Mucosa of stomach (tissue), 1 donor: ENCODE measurements around the gene PKNOX2.

Experiments
- H3K27me3 ChIP-seq: one replicate; pipeline ENCODE4 v1.7.0; 2013; ENCODE audit warnings: mild to moderate bottlenecking, low read length; ENCODE audit not compliant: control insufficient read depth, insufficient read depth
- H3K36me3 ChIP-seq: one replicate; pipeline ENCODE4 v1.7.0; 2013; ENCODE audit warnings: low read length; ENCODE audit not compliant: control insufficient read depth, insufficient read depth
- H3K4me1 ChIP-seq: one replicate; pipeline ENCODE4 v1.7.0; 2013; ENCODE audit warnings: mild to moderate bottlenecking, low read length; ENCODE audit not compliant: control insufficient read depth, insufficient read depth
- H3K4me3 ChIP-seq: one replicate; pipeline ENCODE4 v1.7.0; 2013; ENCODE audit warnings: low read length
- H3K9ac ChIP-seq: one replicate; pipeline ENCODE4 v1.7.0; 2013; ENCODE audit warnings: mild to moderate bottlenecking, low read length, moderate library complexity
- H3K9me3 ChIP-seq: one replicate; pipeline ENCODE4 v1.7.0; 2013; ENCODE audit warnings: mild to moderate bottlenecking, low read length, moderate library complexity; ENCODE audit not compliant: control insufficient read depth
- donor health status: Pancreatic carcinoma.

Gene PKNOX2

GRCh38 chr11:125156346-125157117 lies 8.0 kb upstream of the PKNOX2 start:
- Histone ChIP-seq H3K9me3 (no peaks in the 10 kb centered on the region), H3K9ac (no peak overlapping the region), H3K27me3 (peaks cover 2% of the 10 kb centered on the region), H3K4me1 (no peaks in the 10 kb centered on the region), H3K4me3 (no peak overlapping the region), H3K36me3 (no peaks in the 10 kb centered on the region)

GRCh38 chr11:125157118-125157733 lies 7.3 kb upstream of the PKNOX2 start:
- Histone ChIP-seq H3K4me3 (no peak overlapping the region), H3K9ac (no peak overlapping the region), H3K36me3 (no peaks in the 10 kb centered on the region), H3K9me3 (no peaks in the 10 kb centered on the region), H3K27me3 (peaks cover 2% of the 10 kb centered on the region), H3K4me1 (no peaks in the 10 kb centered on the region)

GRCh38 chr11:125157953-125158680 lies 6.4 kb upstream of the PKNOX2 start:
- peaks cover 4% of the 10 kb centered on the region for H3K27me3 ChIP-seq
- no peak overlapping the region for H3K9ac ChIP-seq
- H3K4me1 ChIP-seq, result no peaks in the 10 kb centered on the region
- H3K4me3 ChIP-seq, result no peak overlapping the region
- no peaks in the 10 kb centered on the region for H3K9me3 ChIP-seq
- no peaks in the 10 kb centered on the region for H3K36me3 ChIP-seq

- Histone ChIP-seq H3K4me3 (no peak overlapping the region), H3K9me3 (no peaks in the 10 kb centered on the region), H3K9ac (no peak overlapping the region), H3K36me3 (no peaks in the 10 kb centered on the region), H3K4me1 (peaks cover 11% of the 10 kb centered on the region), H3K27me3 (peaks cover 43% of the 10 kb centered on the region)
These were observed 1.8 kb upstream of the PKNOX2 start for GRCh38 chr11:125162743-125163142.

GRCh38 chr11:125163431-125164063 lies 1.0 kb upstream of the PKNOX2 start:
- Histone ChIP-seq H3K9ac (no peak overlapping the region), H3K4me3 (no peak overlapping the region), H3K27me3 (peaks cover 50% of the 10 kb centered on the region), H3K4me1 (peaks cover 11% of the 10 kb centered on the region), H3K36me3 (no peaks in the 10 kb centered on the region), H3K9me3 (no peaks in the 10 kb centered on the region)

- Histone ChIP-seq H3K9me3 (no peaks in the 10 kb centered on the region), H3K4me3 (no peak overlapping the region), H3K4me1 (peaks cover 11% of the 10 kb centered on the region), H3K9ac (peak overlapping the region; percentile 14), H3K27me3 (peaks cover 50% of the 10 kb centered on the region), H3K36me3 (no peaks in the 10 kb centered on the region)
These were observed 495 bp upstream of the PKNOX2 start for GRCh38 chr11:125164091-125164421.

- peaks cover 11% of the 10 kb centered on the region for H3K4me1 ChIP-seq
- H3K9ac ChIP-seq, result peak overlapping the region; percentile 58
- no peaks in the 10 kb centered on the region for H3K9me3 ChIP-seq
- peak overlapping the region; percentile 56 for H3K4me3 ChIP-seq
- H3K36me3 ChIP-seq, result no peaks in the 10 kb centered on the region
- H3K27me3 ChIP-seq, result peaks cover 51% of the 10 kb centered on the region
These were observed 726 bp downstream of the PKNOX2 start for GRCh38 chr11:125165111-125165842.

GRCh38 chr11:125165843-125166763 lies 1.6 kb downstream of the PKNOX2 start:
- Histone ChIP-seq H3K27me3 (peaks cover 53% of the 10 kb centered on the region), H3K36me3 (no peaks in the 10 kb centered on the region), H3K4me1 (peaks cover 11% of the 10 kb centered on the region), H3K9me3 (no peaks in the 10 kb centered on the region), H3K9ac (peak overlapping the region; percentile 58), H3K4me3 (peak overlapping the region; percentile 56)

- peaks cover 51% of the 10 kb centered on the region for H3K27me3 ChIP-seq
- peaks cover 11% of the 10 kb centered on the region for H3K4me1 ChIP-seq
- H3K9ac ChIP-seq, result peak overlapping the region; percentile 58
These were observed 2.3 kb downstream of the PKNOX2 start for GRCh38 chr11:125166764-125167291.

GRCh38 chr11:125167292-125167953 lies 2.9 kb downstream of the PKNOX2 start:
- Histone ChIP-seq H3K9ac (peak overlapping the region; percentile 58), H3K9me3 (no peaks in the 10 kb centered on the region), H3K4me1 (peaks cover 11% of the 10 kb centered on the region), H3K4me3 (no peak overlapping the region), H3K27me3 (peaks cover 51% of the 10 kb centered on the region), H3K36me3 (no peaks in the 10 kb centered on the region)

More at GRCh38 chr11:125166764-125167291, 2.3 kb downstream of the PKNOX2 start:
- H3K4me3 ChIP-seq, result peak overlapping the region; percentile 56
- no peaks in the 10 kb centered on the region for H3K9me3 ChIP-seq
- no peaks in the 10 kb centered on the region for H3K36me3 ChIP-seq
